NCI-H2029 (cell line): ENCODE measurements around the gene ADAM15.
A peak's percentile ranks its signal among the peaks of the same experiment; 100 is the strongest.

ENCODE experiments used
- DNase-seq: peaks from one replicate; lab custom pipeline; 2025; lab: John Stamatoyannopoulos, UW

ADAM15 gene

DNA sequence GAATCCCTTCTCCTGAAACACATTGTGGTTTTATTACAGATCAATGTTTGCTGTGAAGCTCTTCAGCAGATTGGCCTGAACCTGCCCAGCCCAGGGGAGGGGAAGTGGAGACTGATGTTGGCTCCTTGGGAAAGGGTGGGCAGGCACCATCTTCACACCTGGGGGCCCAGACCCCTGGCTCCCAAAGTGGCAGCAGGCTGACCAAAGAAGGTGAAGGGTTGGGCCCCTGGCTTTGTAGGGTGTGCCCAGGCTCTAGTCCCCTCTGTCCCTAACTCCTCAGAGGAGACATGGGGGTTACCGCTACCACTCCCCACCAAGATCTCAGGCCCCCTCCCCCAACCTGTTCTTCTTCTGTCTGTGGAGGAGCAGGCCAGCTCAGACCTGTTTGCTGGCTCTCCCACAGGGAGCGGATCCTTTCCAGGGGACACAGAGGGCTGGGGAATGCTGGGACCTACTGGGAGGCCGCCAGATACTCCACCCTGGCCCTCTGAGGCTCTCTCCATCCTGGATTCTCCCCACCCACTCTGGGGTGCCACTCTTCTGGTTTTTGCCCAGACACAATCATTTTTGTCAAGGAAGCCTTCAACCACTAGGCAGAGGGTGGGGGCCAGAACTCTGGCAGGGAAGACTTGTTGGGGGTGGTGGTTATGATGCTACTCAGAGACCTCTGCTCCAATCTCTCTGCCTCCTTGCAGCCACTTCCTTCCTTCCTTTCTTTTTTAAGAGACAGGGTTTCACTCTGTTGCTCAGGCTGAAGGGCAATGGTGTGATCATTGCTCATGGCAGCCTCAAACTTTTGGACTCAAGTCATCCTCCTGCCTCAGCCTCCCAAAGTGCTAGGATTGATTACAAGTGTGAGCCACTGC is 22.5 kb downstream of the ADAM15 start:
- DNase-seq = no peak

DNA sequence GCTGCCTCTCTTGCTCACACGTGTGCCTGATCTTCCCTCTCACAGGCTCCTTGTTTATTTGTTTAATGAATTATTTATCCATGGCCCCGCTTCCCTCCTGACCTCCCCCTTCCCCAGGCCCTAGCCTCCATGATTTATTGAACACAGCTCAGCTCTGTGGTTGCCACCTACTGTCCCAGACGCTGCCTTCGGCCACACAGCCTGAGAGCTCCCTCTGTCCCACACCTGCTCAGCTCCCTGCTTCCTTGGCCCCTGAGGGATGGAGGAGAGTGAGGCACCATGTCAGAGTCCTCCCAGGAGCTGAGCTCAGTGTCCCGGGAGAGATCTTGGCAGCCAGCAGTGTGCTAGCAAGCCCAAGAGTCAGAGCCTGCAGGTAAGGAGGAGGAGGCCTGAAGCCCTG is 24.4 kb downstream of the ADAM15 start:
- no peak for DNase-seq

- no peak for DNase-seq
Observed at GRCh38 chr1:155076371-155076770, 25.3 kb downstream of the ADAM15 start.

GRCh38 chr1:155077346-155077745 is 26.2 kb downstream of the ADAM15 start:
- DNase-seq = no peak

DNA sequence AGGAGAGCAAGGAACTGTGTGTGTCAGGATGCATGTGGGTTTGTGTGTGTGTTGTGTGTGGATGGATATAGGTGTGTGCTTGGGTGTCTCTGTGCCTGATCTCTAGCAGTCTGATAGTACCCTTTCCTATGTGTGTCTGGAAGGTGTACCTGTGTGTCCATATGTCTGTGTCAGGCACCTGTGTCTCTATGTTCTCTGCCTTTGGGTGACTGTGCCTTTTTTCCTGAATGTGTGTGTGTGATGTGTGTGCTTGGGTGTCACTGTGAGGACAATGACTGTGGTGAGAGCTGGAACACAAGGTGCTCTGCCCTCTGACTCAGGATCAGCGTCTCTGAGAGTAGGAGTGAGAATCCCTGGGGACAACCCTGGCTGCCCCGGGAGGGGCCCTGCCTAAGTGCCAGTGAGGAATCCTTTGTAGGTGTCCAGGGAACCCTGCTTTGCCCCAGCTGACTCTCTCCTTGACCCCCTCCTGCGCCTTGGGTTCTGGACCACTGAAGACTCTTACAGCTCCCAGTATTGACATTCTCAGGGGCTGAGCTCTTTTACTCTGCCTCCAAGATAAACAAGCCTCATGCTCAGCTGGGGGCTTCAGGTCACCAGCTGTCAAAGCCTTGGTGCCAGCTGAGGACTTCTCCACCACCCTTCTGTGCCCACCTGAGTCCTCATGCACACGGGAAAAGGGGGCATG is 26.8 kb downstream of the ADAM15 start:
- no peak for DNase-seq

GRCh38 chr1:155078469-155079209 is 27.5 kb downstream of the ADAM15 start, which contains the start of gene EFNA3:
EFNA3 (plus strand) TSS chr1:155078837; CDS start chr1:155078942, 105 bp downstream.
- peak; percentile 29 for DNase-seq

DNA sequence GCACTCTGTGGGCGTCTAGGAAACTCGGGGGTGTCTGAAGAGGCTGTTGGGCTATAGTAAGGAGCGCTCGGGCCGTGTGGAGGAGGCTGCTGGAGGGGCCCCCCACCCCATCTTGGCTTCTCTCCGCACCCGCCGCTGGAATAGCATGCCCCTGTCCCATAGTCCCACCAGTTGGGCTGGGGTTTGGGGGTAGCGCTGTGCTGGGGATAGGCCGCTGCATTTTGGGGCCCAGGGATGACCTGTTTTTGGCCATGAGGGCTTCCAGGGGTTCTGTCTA is 28.0 kb downstream of the ADAM15 start:
- DNase-seq = no peak

- no peak for DNase-seq
Observed at GRCh38 chr1:155079487-155080311, 28.6 kb downstream of the ADAM15 start.

GRCh38 chr1:155080312-155081228 is 29.5 kb downstream of the ADAM15 start:
- no peak for DNase-seq

DNA sequence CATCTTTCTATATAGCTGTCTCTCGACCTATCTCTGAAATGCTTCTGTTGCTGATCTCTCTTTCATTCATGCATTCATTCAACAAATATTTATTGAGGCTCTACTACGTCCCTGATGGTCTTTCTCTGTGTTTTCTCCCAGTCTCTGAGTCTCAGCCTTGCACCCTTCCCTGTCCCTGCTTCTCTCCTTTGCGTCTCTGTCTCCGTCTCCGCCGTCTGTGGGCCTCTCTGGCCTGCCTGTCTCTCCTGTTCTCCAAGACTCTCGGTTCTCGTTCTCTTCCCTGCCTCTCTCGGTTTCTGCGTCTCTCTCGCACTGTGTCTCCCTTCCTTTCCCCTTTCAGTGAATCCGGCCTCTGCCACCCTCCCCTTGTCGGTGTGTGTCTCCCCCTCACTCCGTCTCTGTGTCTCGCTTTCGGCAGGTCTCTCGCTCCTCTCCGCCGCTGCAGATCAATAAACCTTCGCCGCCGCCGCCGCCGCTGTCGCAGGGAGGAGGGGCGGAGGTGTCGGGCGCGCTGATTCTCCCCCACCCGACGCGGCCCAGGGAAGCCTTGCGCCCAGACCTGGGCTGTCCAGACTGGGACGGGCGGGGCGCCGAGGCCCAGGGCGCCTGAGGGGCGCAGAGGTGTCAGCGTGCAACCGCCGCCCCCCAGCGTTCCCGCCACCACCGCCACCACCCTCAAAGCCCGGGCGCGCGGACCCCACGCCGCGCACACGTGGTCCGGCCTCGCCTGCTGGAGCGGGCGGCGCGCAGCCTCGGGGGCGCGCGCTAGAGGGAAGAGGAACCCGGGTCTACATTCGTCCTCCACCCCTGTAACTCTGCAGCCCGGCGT is 30.6 kb downstream of the ADAM15 start:
- DNase-seq = no peak

GRCh38 chr1:155082301-155083051 is 31.4 kb downstream of the ADAM15 start:
- DNase-seq = no peak

GRCh38 chr1:155083052-155083541 is 32.0 kb downstream of the ADAM15 start:
- no peak for DNase-seq

- DNase-seq = no peak
Observed at GRCh38 chr1:155083865-155084721, 33.0 kb downstream of the ADAM15 start.

- DNase-seq = peak; percentile 88
Observed at GRCh38 chr1:155084722-155085503, 33.8 kb downstream of the ADAM15 start.

GRCh38 chr1:155085504-155086127 is 34.5 kb downstream of the ADAM15 start:
- peak; percentile 33 for DNase-seq

DNA sequence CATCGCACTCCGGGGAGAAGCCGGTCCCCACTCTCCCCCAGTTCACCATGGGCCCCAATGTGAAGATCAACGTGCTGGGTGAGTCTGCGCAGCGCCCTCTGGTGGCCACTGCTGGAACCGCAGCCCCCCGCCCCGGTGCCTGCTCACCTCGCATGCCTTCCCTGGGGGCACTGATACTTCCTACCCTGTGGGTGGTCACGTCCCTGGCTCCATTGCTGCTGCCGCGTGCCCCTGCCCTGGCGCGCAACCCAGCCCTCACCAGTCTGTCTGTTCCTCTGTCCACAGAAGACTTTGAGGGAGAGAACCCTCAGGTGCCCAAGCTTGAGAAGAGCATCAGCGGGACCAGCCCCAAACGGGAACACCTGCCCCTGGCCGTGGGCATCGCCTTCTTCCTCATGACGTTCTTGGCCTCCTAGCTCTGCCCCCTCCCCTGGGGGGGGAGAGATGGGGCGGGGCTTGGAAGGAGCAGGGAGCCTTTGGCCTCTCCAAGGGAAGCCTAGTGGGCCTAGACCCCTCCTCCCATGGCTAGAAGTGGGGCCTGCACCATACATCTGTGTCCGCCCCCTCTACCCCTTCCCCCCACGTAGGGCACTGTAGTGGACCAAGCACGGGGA is 35.1 kb downstream of the ADAM15 start:
- no peak for DNase-seq
